Psoas muscle (tissue), 8 donors: ENCODE data around the gene MYO9B. TPM values are rescaled to one million over a fixed set of nuclear protein-coding genes. Genes with fewer than 3 reads are reported as not detected.
"Not testable (repeated sequence)": the region's sequence is repeated elsewhere in the genome, so short reads cannot be mapped to it uniquely, and the experiment has no call there.

ENCODE experiments used
- ATAC-seq, 4 donors: fragments of 200-7000 bp; cut with Tn5 transposase; one replicate each; pipeline ENCODE4 v1.9.1; 2020; ENCODE audit warnings: moderate library complexity in 3 of 4, mild to moderate bottlenecking in 2 of 4
- DNase-seq, 2 donors: peaks; one replicate each; pipeline ENCODE4 v3.0.0-alpha.2; 2020
- H3K27ac ChIP-seq: fragments of 200-600 bp; one replicate; pipeline ENCODE4 v1.8.0; 2022
- H3K27me3 ChIP-seq, 3 donors: fragments of 200-600 bp in 1 of 3; one replicate each; pipeline versions ENCODE4 v1.6.1 to v1.8.0; 2013 to 2022; ENCODE audit warnings: low read length in 2 of 3, mild to moderate bottlenecking in 2 of 3, moderate library complexity in 1 of 3; ENCODE audit not compliant: insufficient read depth in 3 of 3
- H3K36me3 ChIP-seq, 2 donors: fragments of 200-600 bp in 1 of 2; one replicate each; pipeline versions ENCODE4 v1.6.1 to v1.8.0; 2013 to 2022; ENCODE audit warnings: low read depth in 1 of 2, mild to moderate bottlenecking in 1 of 2, moderate library complexity in 1 of 2; ENCODE audit not compliant: insufficient read depth in 1 of 2
- H3K4me1 ChIP-seq: fragments of 200-600 bp; one replicate; pipeline ENCODE4 v1.8.0; 2022
- H3K4me3 ChIP-seq: fragments of 200-600 bp; one replicate; pipeline ENCODE4 v1.8.0; 2022; ENCODE audit warnings: mild to moderate bottlenecking
- H3K9me3 ChIP-seq: fragments of 200-600 bp; one replicate; pipeline ENCODE4 v1.8.0; 2022
- WGBS, 3 donors: extraction: QIAGEN DNeasy Blood & Tissue Kit; methylation state at CpG; one replicate each; pipeline versions ENCODE4 v1.1.6 to v1.1.7; 2013; 5-methylcytosine and 5-hydroxymethylcytosine counted together
- intact Hi-C, 2 donors: fragments of 100-400 bp; cut with DNase I; formaldehyde crosslinking; loops; one replicate each; pipeline versions ENCODE4 v1.11.0 to v1.14.2; 2022
- polyA plus RNA-seq, 3 donors: library from polyadenylated mRNA; stranded (reverse); fragments of 200-250 nt; gene quantifications; one replicate each; pipeline ENCODE4 v1.2.3, GENCODE V29; 2013
- total RNA-seq, 4 donors: library from RNA; stranded (reverse); fragmentation: NEBNext Ultra II Directional in 2 of 4; extraction: Animal tissue kit (Norgen Biotek cat#: 25700) in 2 of 4; gene quantifications; one replicate each; pipeline versions ENCODE4 v1.2.1 to v1.2.4, GENCODE V29; 2021 to 2023
- TF ChIP-seq, protein P1 (sequence below): fragments of 200-600 bp; IDR thresholded peaks from one replicate; pipeline ENCODE4 v1.8.0; 2022; ENCODE audit warnings: antibody characterized with exemption
- donor health status: healthy with polysubstance abuse.
- donor health status: DM: no; HTN: no; CAD: no; lungs with moderate emphysema.
- donor health status: Bipolar disorder and iron deficiency.
- donor health status: healthy.
- donor health status: DM: yes; HTN: yes; CAD: no.
- donor health status: DM: no; HTN: no; CAD: no.
- donor health status: DM: no; HTN: no; CAD: no.
- donor health status: DM: yes; HTN: yes; CAD: no.

Gene MYO9B
- total and polyA plus RNA-seq, 7 donors = 9.0 to 23.7 (median 15.1) TPM

DNA sequence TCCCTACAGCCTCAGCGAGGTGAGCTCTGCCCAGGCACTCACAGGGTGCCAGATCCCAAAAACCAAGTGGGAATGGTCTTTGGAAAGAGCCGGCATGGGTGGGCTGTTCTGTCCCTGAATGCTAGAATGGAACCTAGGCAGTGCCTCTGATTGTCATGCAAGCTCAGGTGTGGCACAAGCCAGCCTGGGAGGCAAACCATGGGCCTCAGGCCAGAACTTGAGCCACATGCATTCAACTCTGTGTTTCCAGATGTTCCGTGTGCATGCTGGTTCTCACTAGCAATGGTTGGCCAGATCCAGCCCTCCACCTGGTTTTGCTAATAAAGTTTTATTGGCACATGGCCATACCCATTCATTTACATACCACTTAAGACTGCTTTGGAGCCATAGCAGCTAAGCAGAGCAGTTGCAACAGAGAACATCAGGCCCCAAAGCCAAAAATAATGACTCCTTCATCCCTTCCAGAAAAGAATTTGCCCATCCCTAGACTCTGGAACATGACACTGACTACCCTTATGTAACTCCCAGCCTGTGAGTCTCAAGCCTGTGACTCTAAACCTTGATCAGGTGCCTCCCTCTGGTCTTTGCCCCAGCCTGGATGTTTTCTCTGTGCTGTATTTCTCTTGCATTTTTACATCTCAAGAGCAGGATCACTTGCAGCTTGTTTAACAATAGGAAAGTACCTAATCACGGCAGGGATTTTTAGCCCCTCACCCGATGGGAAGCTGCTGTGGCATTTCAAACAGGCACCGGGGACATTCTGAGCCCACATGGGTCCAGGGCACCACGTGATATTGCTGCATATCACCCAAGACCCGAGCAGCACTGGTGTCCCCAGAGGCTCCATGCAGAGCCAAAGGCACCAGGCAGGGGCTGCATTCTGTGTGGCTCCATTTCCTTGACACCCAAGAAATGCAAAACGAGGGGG lies 84.2 kb downstream of the MYO9B start:
- DNase-seq (no peak), ATAC-seq (peak in 2 of 4 donors; percentile 38 to 58)
- H3K27ac ChIP-seq = no peak overlapping the region
- no peak overlapping the region for H3K4me3 ChIP-seq
- TF ChIP-seq, protein P1, sequence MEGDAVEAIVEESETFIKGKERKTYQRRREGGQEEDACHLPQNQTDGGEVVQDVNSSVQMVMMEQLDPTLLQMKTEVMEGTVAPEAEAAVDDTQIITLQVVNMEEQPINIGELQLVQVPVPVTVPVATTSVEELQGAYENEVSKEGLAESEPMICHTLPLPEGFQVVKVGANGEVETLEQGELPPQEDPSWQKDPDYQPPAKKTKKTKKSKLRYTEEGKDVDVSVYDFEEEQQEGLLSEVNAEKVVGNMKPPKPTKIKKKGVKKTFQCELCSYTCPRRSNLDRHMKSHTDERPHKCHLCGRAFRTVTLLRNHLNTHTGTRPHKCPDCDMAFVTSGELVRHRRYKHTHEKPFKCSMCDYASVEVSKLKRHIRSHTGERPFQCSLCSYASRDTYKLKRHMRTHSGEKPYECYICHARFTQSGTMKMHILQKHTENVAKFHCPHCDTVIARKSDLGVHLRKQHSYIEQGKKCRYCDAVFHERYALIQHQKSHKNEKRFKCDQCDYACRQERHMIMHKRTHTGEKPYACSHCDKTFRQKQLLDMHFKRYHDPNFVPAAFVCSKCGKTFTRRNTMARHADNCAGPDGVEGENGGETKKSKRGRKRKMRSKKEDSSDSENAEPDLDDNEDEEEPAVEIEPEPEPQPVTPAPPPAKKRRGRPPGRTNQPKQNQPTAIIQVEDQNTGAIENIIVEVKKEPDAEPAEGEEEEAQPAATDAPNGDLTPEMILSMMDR = no peak
- intact Hi-C loops = no loop called here
- H3K36me3 ChIP-seq = peaks cover 0 to 65% of the 10 kb centered on the region in 2 donors
- 67 to 71% (median 70%) methylated on average over 9 of the region's 9 CpGs for WGBS, 3 donors
- no peaks in the 10 kb centered on the region for H3K9me3 ChIP-seq
- no peaks in the 10 kb centered on the region for H3K4me1 ChIP-seq
- no peaks in the 10 kb centered on the region for H3K27me3 ChIP-seq

DNA sequence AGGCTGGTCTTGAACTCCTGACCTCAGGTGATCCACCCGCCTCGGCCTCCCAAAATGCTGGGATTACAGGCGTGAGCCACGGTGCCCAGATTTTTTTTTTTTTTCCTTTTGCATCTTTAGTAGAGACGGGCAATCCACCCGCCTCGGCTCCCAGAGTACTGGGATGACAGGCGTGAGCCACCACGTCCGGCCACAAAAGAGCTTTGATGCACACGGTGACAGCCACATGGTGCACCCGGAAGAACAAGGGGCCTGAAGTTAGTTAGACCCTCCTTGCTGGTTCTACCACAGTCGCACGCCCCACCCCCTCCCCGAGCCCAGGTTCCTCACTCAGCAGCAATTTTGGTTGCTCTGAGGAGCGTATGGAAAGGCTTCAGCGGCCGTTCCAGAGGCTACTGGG lies 85.3 kb downstream of the MYO9B start:
- Histone ChIP-seq H3K36me3 (peaks cover 0 to 67% of the 10 kb centered on the region in 2 donors), H3K27ac (no peak overlapping the region), H3K4me3 (no peak overlapping the region), H3K9me3 (no peaks in the 10 kb centered on the region), H3K27me3 (no peaks in the 10 kb centered on the region), H3K4me1 (no peaks in the 10 kb centered on the region)
- TF ChIP-seq, protein P1 = no peak
- WGBS, 3 donors = 93 to 98% (median 97%) methylated on average over 15 to 18 of the region's 18 CpGs
- DNase-seq (no peak), ATAC-seq (no peak)
- intact Hi-C loops = no loop called here

DNA sequence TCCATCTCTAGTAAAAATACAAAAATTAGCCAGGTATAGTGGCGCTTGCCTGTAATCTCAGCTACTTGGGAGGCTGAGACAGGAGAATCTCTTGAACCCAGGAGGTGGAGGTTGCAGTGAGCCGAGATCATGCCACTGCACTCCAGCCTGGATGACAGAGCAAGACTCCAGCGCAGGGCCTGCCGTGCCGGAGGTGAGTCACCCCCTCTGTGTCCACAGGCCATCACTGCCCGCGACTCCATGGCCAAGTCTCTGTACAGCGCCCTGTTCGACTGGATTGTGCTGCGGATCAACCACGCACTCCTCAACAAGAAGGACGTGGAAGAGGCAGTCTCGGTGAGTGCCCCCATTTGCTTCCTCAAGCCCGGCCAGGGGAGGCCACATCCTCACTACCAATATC lies 86.6 kb downstream of the MYO9B start:
- H3K27me3 ChIP-seq, intact Hi-C loops, DNase-seq, H3K4me3 ChIP-seq, H3K27ac ChIP-seq, ATAC-seq, H3K4me1 ChIP-seq, H3K9me3 ChIP-seq: not testable (repeated sequence)
- WGBS, 3 donors = 96 to 99% (median 97%) methylated on average over 14 of the region's 14 CpGs
- H3K36me3 ChIP-seq = peaks cover 0 to 73% of the 10 kb centered on the region in 2 donors

DNA sequence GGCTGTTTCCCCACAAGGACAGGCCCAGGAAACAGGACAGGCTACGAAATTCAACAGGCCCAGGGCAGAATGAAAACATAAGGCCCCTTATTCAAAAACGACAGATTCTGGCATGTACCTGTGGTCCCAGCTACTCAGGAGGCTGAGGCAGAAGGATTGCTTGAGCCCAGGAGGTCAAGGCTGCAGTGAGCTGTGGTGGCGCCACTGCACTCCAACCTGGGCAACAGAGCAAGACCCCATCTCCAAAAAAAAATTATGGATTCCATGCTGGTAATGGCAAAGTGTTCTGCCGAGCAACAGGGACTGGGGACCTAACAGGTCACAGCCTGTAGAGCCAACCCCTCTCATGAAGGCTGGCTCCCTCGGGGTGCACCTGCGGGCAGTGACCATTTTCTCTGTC lies 87.0 kb downstream of the MYO9B start:
- H3K27ac ChIP-seq = no peak overlapping the region
- H3K36me3 ChIP-seq = peaks cover 0 to 72% of the 10 kb centered on the region in 2 donors
- ATAC-seq = no peak
- DNase-seq = no peak
- TF ChIP-seq, protein P1 = no peak
- H3K27me3 ChIP-seq = no peaks in the 10 kb centered on the region
- WGBS, 3 donors = 87 to 96% (median 89%) methylated on average over 6 of the region's 6 CpGs
- no peak overlapping the region for H3K4me3 ChIP-seq
- H3K9me3 ChIP-seq = no peaks in the 10 kb centered on the region
- intact Hi-C loops = no loop called here
- H3K4me1 ChIP-seq = no peaks in the 10 kb centered on the region

DNA sequence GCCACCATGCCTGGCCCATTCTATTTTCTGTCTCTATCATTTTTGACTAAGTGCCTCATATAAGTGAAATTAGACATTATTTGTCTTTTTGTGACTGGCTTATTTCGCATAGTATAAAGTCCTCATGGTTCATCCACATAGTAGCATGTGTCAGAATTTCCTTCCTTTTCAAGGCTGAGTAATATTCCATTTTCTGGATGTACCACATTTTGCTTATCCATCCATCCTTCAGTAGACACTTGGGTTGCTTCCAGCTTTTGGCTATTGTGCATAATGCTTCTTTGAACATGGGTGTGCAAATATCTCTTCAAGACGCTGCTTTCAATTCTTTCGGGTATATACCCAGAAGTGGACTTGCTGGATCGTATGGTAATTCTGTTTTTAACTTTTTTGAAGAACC lies 88.1 kb downstream of the MYO9B start:
- ATAC-seq (no peak), DNase-seq (no peak)
- Histone ChIP-seq H3K4me1 (no peaks in the 10 kb centered on the region), H3K9me3 (no peaks in the 10 kb centered on the region), H3K4me3 (no peak overlapping the region), H3K36me3 (peaks cover 0 to 80% of the 10 kb centered on the region in 2 donors), H3K27me3 (no peaks in the 10 kb centered on the region), H3K27ac (no peak overlapping the region)
- WGBS, 3 donors = 97 to 98% (median 98%) methylated on average over 4 of the region's 4 CpGs
- TF ChIP-seq, protein P1 = no peak
- intact Hi-C loops = no loop called here
